ENCODE measurements around the gene KLRC3.
"Not testable (repeated sequence)": the region's sequence is repeated elsewhere in the genome, so short reads cannot be mapped to it uniquely, and the experiment has no call there.

GRCh38 chr12:10420334-10420733, at the start of gene KLRC3:
- TF ChIP-seq, protein P1, sequence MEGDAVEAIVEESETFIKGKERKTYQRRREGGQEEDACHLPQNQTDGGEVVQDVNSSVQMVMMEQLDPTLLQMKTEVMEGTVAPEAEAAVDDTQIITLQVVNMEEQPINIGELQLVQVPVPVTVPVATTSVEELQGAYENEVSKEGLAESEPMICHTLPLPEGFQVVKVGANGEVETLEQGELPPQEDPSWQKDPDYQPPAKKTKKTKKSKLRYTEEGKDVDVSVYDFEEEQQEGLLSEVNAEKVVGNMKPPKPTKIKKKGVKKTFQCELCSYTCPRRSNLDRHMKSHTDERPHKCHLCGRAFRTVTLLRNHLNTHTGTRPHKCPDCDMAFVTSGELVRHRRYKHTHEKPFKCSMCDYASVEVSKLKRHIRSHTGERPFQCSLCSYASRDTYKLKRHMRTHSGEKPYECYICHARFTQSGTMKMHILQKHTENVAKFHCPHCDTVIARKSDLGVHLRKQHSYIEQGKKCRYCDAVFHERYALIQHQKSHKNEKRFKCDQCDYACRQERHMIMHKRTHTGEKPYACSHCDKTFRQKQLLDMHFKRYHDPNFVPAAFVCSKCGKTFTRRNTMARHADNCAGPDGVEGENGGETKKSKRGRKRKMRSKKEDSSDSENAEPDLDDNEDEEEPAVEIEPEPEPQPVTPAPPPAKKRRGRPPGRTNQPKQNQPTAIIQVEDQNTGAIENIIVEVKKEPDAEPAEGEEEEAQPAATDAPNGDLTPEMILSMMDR (IDR thresholded peaks at IDR 0.05): not testable (repeated sequence)
- TF ChIP-seq POLR2A (IDR thresholded peaks at IDR 0.05): not testable (repeated sequence)

Data from heart left ventricle (tissue), 13 donors.